Peyer's patch (tissue), 4 donors: ENCODE data around the gene PDE4C. TPM values are rescaled to one million over a fixed set of nuclear protein-coding genes. Genes with fewer than 3 reads are reported as not detected.
A peak's percentile ranks its signal among the peaks of the same experiment; 100 is the strongest.

Experiments used
- DNase-seq, 3 donors: peaks; one replicate each; pipeline ENCODE4 v3.0.0-alpha.2; 2017 to 2019
- H3K27ac ChIP-seq, 4 donors: fragments of 200-600 bp; sonication (generic); one replicate each; pipeline ENCODE4 v1.5.1; 2016 to 2019
- H3K27me3 ChIP-seq, 2 donors: fragments of 200-600 bp; sonication (generic); one replicate each; pipeline ENCODE4 v1.5.1; 2019
- H3K36me3 ChIP-seq, 3 donors: fragments of 200-600 bp; sonication (generic); one replicate each; pipeline ENCODE4 v1.5.1; 2016 to 2019
- H3K4me1 ChIP-seq, 4 donors: fragments of 200-600 bp; sonication (generic); one replicate each; pipeline ENCODE4 v1.5.1; 2016 to 2019
- H3K4me3 ChIP-seq, 4 donors: fragments of 200-600 bp; sonication (generic); 1 replicate in 3 of 4; 2 replicates in 1 of 4; pipeline ENCODE4 v1.5.1; 2016 to 2019; ENCODE audit warnings: mild to moderate bottlenecking in 1 of 4
- H3K9me3 ChIP-seq, 4 donors: fragments of 200-600 bp; sonication (generic); one replicate each; pipeline ENCODE4 v1.5.1; 2016 to 2019; ENCODE audit warnings: mild to moderate bottlenecking in 1 of 4
- POLR2A ChIP-seq, 2 donors: fragments of 450-650 bp; IDR thresholded peaks; one replicate each; pipeline ENCODE4 v1.5.1; 2017; ENCODE audit warnings: antibody characterized with exemption in 2 of 2, mild to moderate bottlenecking in 2 of 2, moderate library complexity in 2 of 2
- total RNA-seq, 4 donors: library from RNA; depleted of rRNA; stranded (reverse); fragments of >200 nt; gene quantifications; one replicate each; pipeline ENCODE4 v1.1.0, GENCODE V29; 2016
- TF ChIP-seq, protein P1 (sequence below), 6 experiments: fragments of 450-650 bp in 4 of 6; fragments of 200-600 bp in 2 of 6; sonication (generic) in 1 of 6; IDR thresholded peaks; one replicate each; pipeline ENCODE4 v1.5.1; 2017 to 2019; ENCODE audit warnings: antibody characterized with exemption in 6 of 6, mild to moderate bottlenecking in 3 of 6, moderate library complexity in 1 of 6

The PDE4C gene
- total RNA-seq, 4 donors from 2014 or later: 3.9 to 8.3 (median 8.3) TPM; not detected in 1

DNA sequence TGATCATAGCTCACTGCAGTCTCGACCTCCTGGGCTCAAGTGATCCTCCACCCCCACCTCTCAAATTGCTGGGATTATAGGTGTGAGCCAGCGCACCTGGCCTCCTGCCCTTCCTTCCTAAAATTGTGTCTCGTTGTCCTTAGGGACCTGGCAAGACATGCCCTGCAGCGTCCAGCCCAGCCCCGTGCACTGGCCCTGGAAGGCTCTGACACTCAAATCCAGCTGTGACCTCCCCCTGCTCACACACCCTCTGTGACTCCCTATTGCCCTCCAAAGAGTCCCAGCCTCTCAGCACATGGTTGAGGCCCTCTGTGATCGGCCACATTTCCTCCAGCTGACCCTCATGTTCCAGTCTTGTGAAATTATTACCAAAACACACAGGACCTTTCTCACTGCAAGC lies 28.3 kb downstream of the PDE4C start:
- no peak for TF ChIP-seq POLR2A (IDR thresholded peaks at IDR 0.05)
- TF ChIP-seq, protein P1, sequence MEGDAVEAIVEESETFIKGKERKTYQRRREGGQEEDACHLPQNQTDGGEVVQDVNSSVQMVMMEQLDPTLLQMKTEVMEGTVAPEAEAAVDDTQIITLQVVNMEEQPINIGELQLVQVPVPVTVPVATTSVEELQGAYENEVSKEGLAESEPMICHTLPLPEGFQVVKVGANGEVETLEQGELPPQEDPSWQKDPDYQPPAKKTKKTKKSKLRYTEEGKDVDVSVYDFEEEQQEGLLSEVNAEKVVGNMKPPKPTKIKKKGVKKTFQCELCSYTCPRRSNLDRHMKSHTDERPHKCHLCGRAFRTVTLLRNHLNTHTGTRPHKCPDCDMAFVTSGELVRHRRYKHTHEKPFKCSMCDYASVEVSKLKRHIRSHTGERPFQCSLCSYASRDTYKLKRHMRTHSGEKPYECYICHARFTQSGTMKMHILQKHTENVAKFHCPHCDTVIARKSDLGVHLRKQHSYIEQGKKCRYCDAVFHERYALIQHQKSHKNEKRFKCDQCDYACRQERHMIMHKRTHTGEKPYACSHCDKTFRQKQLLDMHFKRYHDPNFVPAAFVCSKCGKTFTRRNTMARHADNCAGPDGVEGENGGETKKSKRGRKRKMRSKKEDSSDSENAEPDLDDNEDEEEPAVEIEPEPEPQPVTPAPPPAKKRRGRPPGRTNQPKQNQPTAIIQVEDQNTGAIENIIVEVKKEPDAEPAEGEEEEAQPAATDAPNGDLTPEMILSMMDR (IDR thresholded peaks at IDR 0.05): no peak
- Histone ChIP-seq H3K27ac (no peak overlapping the region), H3K9me3 (peaks cover 0 to 4% (median 0%) of the 10 kb centered on the region in 4 donors), H3K4me3 (no peak overlapping the region), H3K36me3 (peaks cover 0 to 33% (median 0%) of the 10 kb centered on the region in 3 donors), H3K4me1 (peaks cover 0 to 24% (median 15%) of the 10 kb centered on the region in 4 donors), H3K27me3 (no peaks in the 10 kb centered on the region)
- DNase-seq: no peak

DNA sequence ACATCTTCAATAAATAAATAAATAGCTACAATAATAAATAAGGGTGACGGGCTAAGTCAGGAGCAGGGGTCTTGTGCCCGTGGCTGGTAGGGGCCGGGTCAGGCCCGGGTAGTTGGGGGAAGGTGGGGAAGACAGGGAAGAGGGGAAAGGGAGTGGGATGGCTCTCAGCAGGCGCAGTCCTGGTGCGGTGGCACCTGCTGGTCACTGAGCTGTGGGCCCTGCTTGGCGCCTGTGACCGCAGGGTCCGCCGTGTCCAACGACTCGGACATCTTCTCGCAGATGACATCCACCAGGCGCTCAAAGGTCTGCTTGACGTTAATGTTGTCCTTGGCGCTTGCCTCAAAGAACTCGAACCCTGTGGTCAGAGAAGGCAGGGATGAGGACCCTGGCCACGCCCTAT lies 28.9 kb downstream of the PDE4C start:
- no peaks in the 10 kb centered on the region for H3K27me3 ChIP-seq
- no peak for DNase-seq
- H3K9me3 ChIP-seq: peaks cover 0 to 4% (median 0%) of the 10 kb centered on the region in 4 donors
- H3K36me3 ChIP-seq: peaks cover 0 to 33% (median 0%) of the 10 kb centered on the region in 3 donors
- TF ChIP-seq, protein P1 (IDR thresholded peaks at IDR 0.05): no peak
- no peak for TF ChIP-seq POLR2A (IDR thresholded peaks at IDR 0.05)
- H3K27ac ChIP-seq: no peak overlapping the region
- no peak overlapping the region for H3K4me3 ChIP-seq
- peaks cover 0 to 18% (median 12%) of the 10 kb centered on the region in 4 donors for H3K4me1 ChIP-seq

DNA sequence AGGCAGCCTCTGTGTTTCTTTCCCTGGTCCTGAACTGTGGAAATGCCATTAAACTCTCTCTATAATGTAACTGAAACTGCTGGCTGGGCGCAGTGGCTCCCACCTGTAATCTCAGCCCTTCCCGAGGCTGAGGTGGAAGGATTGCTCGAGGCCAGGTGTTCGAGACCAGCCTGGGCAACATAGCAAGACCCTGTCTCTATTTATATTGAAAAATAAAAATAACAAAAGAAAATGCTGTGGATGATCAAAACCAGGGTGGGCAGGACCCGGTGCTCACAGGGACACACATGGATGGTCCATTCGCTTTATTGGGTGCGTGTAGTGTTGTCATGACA lies 29.8 kb downstream of the PDE4C start:
- Histone ChIP-seq H3K27me3 (no peaks in the 10 kb centered on the region), H3K27ac (no peak overlapping the region), H3K4me3 (no peak overlapping the region), H3K36me3 (peaks cover 0 to 33% (median 0%) of the 10 kb centered on the region in 3 donors), H3K4me1 (peaks cover 0 to 16% (median 12%) of the 10 kb centered on the region in 4 donors), H3K9me3 (peaks cover 0 to 4% (median 0%) of the 10 kb centered on the region in 4 donors)
- TF ChIP-seq, protein P1 (IDR thresholded peaks at IDR 0.05): no peak
- no peak for TF ChIP-seq POLR2A (IDR thresholded peaks at IDR 0.05)
- no peak for DNase-seq

DNA sequence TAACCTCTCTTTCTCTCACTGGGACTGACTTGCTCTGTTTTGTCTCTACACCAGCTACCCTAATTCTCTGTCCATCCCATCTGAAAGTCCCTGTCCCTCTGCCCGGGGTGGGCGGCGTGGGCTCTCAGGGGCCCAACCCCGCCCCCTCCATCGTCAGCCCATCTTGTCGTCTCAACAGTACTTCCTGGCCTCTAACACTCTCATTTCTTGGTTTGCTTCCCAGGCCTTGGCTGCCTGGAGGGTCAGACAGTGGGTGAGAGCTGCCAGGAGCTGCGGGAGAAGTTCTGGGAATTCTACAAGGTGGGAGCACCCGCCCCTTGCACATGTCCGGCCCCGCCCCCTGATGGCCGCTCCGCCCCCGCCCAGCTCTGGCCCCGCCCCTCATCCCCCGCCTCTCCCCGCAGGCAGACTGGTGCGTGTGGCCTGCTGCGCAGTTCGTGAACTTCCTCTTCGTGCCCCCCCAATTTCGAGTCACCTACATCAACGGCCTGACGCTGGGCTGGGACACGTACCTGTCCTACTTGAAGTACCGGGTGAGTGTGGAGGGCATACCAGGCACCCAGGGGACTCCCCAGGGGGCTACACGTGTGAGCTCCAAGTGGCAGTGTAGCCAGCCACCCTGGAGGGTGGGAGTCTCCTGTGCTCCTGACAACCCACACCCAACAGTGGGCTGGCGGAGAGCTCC lies 31.5 kb downstream of the PDE4C start:
- peak overlapping the region in 2 of 4 donors; percentile 6 to 92 for H3K4me3 ChIP-seq
- no peaks in the 10 kb centered on the region for H3K27me3 ChIP-seq
- H3K36me3 ChIP-seq: peaks cover 0 to 28% (median 0%) of the 10 kb centered on the region in 3 donors
- peaks cover 0 to 4% (median 0%) of the 10 kb centered on the region in 4 donors for H3K9me3 ChIP-seq
- peaks cover 0 to 16% (median 12%) of the 10 kb centered on the region in 4 donors for H3K4me1 ChIP-seq
- TF ChIP-seq, protein P1 (IDR thresholded peaks at IDR 0.05): no peak
- no peak for TF ChIP-seq POLR2A (IDR thresholded peaks at IDR 0.05)
- H3K27ac ChIP-seq: peak overlapping the region; percentile 9 to 95 (median 74)
- peak in 2 of 3 donors; percentile 58 to 67 for DNase-seq

DNA sequence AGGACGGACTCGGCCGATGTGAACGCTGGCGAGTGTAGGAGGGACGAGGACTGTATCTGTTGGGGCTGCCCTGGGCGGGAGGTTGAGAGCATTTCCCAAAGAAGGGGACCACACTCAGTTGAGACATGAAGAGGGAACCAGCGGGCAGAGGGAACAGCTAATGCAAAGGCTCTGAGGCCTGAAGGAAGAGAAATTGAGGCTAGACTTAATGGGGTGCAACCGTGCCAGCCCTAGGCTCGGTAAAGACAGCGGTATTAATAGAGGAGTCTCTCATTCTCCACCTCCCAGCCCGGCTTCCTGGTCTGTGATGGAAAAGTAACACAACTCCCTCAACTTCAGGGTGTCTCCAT lies 32.1 kb downstream of the PDE4C start:
- H3K4me1 ChIP-seq: peaks cover 0 to 16% (median 12%) of the 10 kb centered on the region in 4 donors
- TF ChIP-seq, protein P1 (IDR thresholded peaks at IDR 0.05): no peak
- TF ChIP-seq POLR2A (IDR thresholded peaks at IDR 0.05): no peak
- H3K9me3 ChIP-seq: peaks cover 0 to 4% (median 0%) of the 10 kb centered on the region in 4 donors
- H3K27me3 ChIP-seq: no peaks in the 10 kb centered on the region
- peaks cover 0 to 28% (median 0%) of the 10 kb centered on the region in 3 donors for H3K36me3 ChIP-seq
- no peak for DNase-seq
- peak overlapping the region in 2 of 4 donors; percentile 91 to 95 for H3K27ac ChIP-seq
- H3K4me3 ChIP-seq: peak overlapping the region in 3 of 4 donors; percentile 74 to 95 (median 92)
